ENCODE measurements around the gene SP100. TPM values are rescaled to one million over a fixed set of nuclear protein-coding genes. Genes with fewer than 3 reads are reported as not detected.

Gene SP100
- total RNA-seq, 1 donor from 2014 or later = 64.8 TPM

- Histone ChIP-seq H3K36me3 (no peaks in the 10 kb centered on the region), H3K27ac (peak overlapping the region; percentile 98), H3K9me3 (no peaks in the 10 kb centered on the region), H3K4me3 (peak overlapping the region; percentile 49 to 64), H3K4me1 (peaks cover 81% of the 10 kb centered on the region), H3K27me3 (no peaks in the 10 kb centered on the region)
- no peak for DNase-seq (ENCODE audit: extremely low spot score in 2 of 2)
- intact Hi-C loops (cut with DNase I) = no loop called here
- TF ChIP-seq CTCF (IDR thresholded peaks at IDR 0.05) (no peak), POLR2AphosphoS5 (IDR thresholded peaks at IDR 0.05; ENCODE audit: insufficient read depth in 1 of 2, low read depth in 1 of 2) (peak in 1 of 2 donors; percentile 42)
Measured at GRCh38 chr2:230418341-230419016, 2.5 kb downstream of the SP100 start.

GRCh38 chr2:230419181-230419580, 3.2 kb downstream of the SP100 start:
- DNase-seq (ENCODE audit: extremely low spot score in 2 of 2) = no peak
- Histone ChIP-seq H3K4me3 (no peak overlapping the region), H3K27ac (peak overlapping the region; percentile 98), H3K27me3 (no peaks in the 10 kb centered on the region), H3K36me3 (no peaks in the 10 kb centered on the region), H3K4me1 (peaks cover 86% of the 10 kb centered on the region), H3K9me3 (no peaks in the 10 kb centered on the region)
- no peak for TF ChIP-seq CTCF (IDR thresholded peaks at IDR 0.05)
- no peak for TF ChIP-seq POLR2A (IDR thresholded peaks at IDR 0.05)
- no peak for TF ChIP-seq POLR2AphosphoS5 (IDR thresholded peaks at IDR 0.05; ENCODE audit: insufficient read depth in 1 of 2, low read depth in 1 of 2)
- intact Hi-C loops (cut with DNase I) = no loop called here

- DNase-seq (ENCODE audit: extremely low spot score in 2 of 2) = no peak
Measured at GRCh38 chr2:230422149-230422548, 6.1 kb downstream of the SP100 start.

GRCh38 chr2:230423851-230424458, 8.0 kb downstream of the SP100 start:
- intact Hi-C loops (cut with DNase I) = no loop called here
- TF ChIP-seq CTCF (IDR thresholded peaks at IDR 0.05) (no peak), POLR2AphosphoS5 (IDR thresholded peaks at IDR 0.05; ENCODE audit: insufficient read depth in 1 of 2, low read depth in 1 of 2) (no peak), POLR2A (IDR thresholded peaks at IDR 0.05) (no peak)
- DNase-seq (ENCODE audit: extremely low spot score in 2 of 2) = no peak
- Histone ChIP-seq H3K36me3 (peaks cover 0 to 6% of the 10 kb centered on the region in 2 donors), H3K27me3 (no peaks in the 10 kb centered on the region), H3K4me3 (no peak overlapping the region), H3K9me3 (no peaks in the 10 kb centered on the region), H3K4me1 (peaks cover 71% of the 10 kb centered on the region), H3K27ac (no peak overlapping the region)

More at GRCh38 chr2:230422149-230422548, 6.1 kb downstream of the SP100 start:
- no peaks in the 10 kb centered on the region for H3K9me3 ChIP-seq
- no peaks in the 10 kb centered on the region for H3K36me3 ChIP-seq
- H3K27me3 ChIP-seq = no peaks in the 10 kb centered on the region
- H3K4me1 ChIP-seq = peaks cover 89% of the 10 kb centered on the region
- no peak overlapping the region for H3K4me3 ChIP-seq
- H3K27ac ChIP-seq = no peak overlapping the region
- intact Hi-C loops (cut with DNase I) = no loop called here
- TF ChIP-seq POLR2A (IDR thresholded peaks at IDR 0.05) (no peak), POLR2AphosphoS5 (IDR thresholded peaks at IDR 0.05; ENCODE audit: insufficient read depth in 1 of 2, low read depth in 1 of 2) (no peak), CTCF (IDR thresholded peaks at IDR 0.05) (no peak)

- no peak for TF ChIP-seq CTCF (IDR thresholded peaks at IDR 0.05)
- TF ChIP-seq POLR2AphosphoS5 (IDR thresholded peaks at IDR 0.05; ENCODE audit: insufficient read depth in 1 of 2, low read depth in 1 of 2) = no peak
- no peak for TF ChIP-seq POLR2A (IDR thresholded peaks at IDR 0.05)
- H3K4me1 ChIP-seq = peaks cover 59% of the 10 kb centered on the region
- H3K27ac ChIP-seq = no peak overlapping the region
- intact Hi-C loops (cut with DNase I) = no loop called here
- H3K9me3 ChIP-seq = no peaks in the 10 kb centered on the region
- H3K36me3 ChIP-seq = peaks cover 0 to 12% of the 10 kb centered on the region in 2 donors
- no peak for DNase-seq (ENCODE audit: extremely low spot score in 2 of 2)
- H3K4me3 ChIP-seq = no peak overlapping the region
- H3K27me3 ChIP-seq = no peaks in the 10 kb centered on the region
Measured at GRCh38 chr2:230425377-230425776, 9.4 kb downstream of the SP100 start.

Measured in vagina (tissue), 2 donors.